ENCODE data around the gene SHISA7. TPM values are rescaled to one million over a fixed set of nuclear protein-coding genes. Genes with fewer than 3 reads are reported as not detected.
"Not testable (repeated sequence)": the region's sequence is repeated elsewhere in the genome, so short reads cannot be mapped to it uniquely, and the experiment has no call there.

Gene SHISA7
- total RNA-seq, 1 experiment from 2014 or later, result not detected

DNA sequence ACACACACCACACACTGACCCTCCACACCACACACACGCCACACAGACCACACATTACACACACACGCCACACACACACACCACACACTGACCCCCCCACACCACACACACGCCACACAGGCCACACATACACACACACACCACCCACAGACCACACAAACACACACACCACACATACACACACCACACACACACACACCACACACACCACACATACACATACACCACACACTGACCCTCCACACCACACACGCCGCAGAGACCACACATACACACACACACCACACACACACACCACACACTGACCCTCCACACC is 5.0 kb upstream of the SHISA7 start:
- DNase-seq (ENCODE audit: low read depth), result not testable (repeated sequence)

DNA sequence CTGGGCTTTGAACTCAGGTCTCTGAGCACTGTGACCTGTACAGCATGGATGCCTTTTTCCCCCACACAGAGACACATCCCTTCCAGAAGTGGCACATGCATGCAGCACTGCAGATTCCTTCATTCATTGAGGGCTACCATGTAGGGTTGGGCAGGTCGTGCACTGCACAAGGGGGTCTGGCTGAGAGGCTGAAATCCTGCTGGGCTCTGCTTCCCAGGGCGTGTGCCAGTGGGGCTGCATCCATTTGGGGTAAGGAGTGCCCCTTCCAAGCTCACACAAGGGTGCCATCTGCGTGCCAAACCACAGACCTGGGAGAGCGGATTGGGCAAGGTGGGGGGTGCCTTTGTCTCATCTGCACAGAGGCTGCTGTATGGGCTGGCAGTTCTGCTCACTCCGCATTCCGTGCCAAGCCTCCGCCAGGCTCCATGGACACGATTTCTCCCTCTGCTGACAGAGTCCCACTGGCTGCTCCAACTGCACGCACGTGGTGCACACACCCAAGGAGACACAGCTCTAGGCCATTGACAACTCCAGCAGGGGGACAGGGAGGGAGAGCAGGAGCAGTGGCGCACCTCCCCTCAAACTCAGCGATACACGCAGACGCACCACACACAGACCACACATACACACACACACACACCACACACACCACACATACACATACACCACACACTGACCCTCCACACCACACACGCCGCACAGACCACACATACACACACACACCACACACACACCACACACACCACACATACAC is 4.5 kb upstream of the SHISA7 start:
- DNase-seq (ENCODE audit: low read depth), result peak; percentile 36

- no peak for DNase-seq (ENCODE audit: low read depth)
Measured at GRCh38 chr19:55446060-55446459, 3.0 kb upstream of the SHISA7 start.

DNA sequence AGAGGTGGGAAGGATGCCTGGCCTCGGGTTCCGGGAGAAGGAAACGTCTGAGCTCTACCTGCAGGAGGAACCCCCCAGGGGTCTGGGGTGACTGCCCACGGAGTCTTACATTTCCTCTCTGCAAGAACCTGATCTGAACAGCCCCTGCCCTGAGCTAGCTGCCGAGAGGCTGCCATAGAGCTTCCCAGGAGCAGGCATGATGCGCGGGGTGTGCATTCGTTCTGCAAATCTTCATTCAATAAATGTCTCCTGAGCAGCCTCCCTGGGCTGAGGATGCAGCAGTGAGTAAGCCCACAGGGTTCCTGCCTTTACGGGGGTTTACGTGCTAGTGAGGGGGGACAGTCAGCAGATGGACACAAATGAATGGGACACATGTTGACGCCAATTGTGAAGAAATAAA is 1.5 kb upstream of the SHISA7 start:
- DNase-seq (ENCODE audit: low read depth), result no peak

DNA sequence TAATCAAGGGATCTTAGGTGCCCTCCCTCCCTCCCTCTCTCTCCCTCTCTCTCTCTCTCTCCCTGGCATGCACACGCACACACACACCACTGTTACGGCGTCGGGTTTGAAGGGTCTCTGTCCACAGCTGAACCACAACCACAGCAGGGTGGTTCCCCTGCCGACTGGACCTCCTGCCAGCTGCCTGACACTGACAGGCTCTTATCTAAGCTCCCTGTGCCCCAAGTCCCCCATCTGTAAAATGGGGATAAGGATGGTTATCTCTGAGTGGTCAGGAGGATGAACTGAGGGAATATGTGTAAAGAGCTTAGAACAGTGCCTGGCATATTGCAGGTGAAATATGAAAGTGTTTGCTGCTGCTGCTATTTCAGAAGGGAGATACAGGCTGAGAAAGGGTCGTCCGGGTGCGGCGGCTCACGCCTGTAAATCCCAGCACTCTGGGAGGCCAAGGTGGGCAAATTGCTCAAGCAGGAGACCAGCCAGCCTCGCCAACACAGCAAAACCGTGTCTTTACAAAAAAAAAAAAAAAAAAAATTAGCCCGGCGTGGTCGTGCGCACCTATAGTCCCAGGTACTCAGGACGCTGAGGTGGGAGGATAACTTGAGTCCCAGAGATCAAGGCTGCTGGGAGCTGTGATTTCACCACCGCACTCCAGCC is 852 bp upstream of the SHISA7 start:
- no peak for DNase-seq (ENCODE audit: low read depth)

GRCh38 chr19:55442372-55442961 is 633 bp downstream of the SHISA7 start:
- no peak for DNase-seq (ENCODE audit: low read depth)

DNA sequence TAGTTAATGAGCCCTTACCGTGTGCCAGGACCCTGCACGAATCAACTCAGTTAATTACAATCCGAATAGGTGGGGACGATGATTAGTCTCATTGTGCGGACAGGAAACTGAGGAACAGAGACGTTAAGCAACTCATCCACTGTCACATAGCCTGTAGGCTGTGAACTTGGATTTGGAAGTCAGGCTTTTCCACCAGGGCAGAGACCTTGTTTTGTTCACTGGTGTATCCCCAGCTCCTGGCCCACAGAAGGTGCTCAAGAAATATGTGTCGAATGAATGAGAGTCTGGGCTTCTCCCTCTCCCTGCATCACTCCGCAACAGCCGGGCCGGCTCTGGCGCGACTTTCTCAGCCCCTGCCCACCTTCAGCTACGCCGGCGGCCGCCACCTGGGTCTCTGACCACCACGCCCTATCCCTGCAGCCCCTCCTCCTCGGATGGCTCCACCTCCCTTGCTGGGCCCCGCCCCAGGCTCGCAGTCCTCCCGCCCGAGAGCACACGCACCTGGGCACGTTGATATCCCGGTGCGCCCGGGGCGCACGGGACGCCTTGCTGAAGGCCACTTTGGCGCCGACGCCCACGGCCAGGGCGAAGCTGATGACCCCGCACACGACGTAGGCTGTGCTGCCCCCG is 1.3 kb downstream of the SHISA7 start:
- no peak for DNase-seq (ENCODE audit: low read depth)

DNA sequence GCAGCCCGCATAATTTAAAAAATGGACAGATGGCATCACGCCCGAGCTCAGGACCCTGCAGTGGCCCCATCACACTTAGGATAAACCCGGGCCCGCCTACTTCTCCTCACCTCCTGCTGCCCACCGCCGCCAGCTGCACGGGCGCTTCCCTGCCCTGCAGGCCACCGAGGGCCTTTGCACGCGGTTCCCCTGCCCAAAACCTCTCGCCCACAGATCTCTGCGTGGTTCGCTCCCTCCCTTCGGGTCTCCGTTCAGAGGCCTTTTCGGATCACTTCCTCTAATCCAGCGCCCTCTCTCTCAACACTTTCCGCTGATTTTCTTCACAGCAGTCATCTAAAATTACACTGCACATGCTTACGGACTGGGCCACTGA is 1.8 kb downstream of the SHISA7 start:
- DNase-seq (ENCODE audit: low read depth), result no peak

- no peak for DNase-seq (ENCODE audit: low read depth)
Measured at GRCh38 chr19:55440411-55441105, 2.5 kb downstream of the SHISA7 start.

DNA sequence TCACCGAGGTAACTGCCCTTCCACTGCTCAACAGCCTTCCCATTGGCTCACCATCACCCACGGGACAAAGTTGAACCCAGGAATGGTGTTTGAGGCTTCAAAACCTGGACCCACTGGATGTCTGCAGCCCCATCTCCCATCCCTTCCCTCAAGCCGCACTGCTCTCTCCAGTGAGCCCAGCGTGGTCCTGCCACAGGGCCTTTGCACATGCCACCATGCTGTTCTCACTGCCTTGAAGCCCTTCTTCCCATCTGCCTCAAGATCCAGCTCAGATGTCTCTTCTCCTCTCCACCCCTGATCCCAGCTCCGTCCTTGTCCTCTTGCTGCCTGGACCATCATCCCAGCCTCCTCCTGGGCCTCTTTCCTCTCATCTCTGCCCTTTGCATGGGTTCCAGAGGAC is 4.0 kb downstream of the SHISA7 start:
- no peak for DNase-seq (ENCODE audit: low read depth)

GRCh38 chr19:55437410-55437809 is 5.7 kb downstream of the SHISA7 start:
- DNase-seq (ENCODE audit: low read depth), result peak; percentile 67

GRCh38 chr19:55436847-55437246 is 6.3 kb downstream of the SHISA7 start:
- no peak for DNase-seq (ENCODE audit: low read depth)

- no peak for DNase-seq (ENCODE audit: low read depth)
Measured at GRCh38 chr19:55435020-55435419, 8.1 kb downstream of the SHISA7 start.

DNA sequence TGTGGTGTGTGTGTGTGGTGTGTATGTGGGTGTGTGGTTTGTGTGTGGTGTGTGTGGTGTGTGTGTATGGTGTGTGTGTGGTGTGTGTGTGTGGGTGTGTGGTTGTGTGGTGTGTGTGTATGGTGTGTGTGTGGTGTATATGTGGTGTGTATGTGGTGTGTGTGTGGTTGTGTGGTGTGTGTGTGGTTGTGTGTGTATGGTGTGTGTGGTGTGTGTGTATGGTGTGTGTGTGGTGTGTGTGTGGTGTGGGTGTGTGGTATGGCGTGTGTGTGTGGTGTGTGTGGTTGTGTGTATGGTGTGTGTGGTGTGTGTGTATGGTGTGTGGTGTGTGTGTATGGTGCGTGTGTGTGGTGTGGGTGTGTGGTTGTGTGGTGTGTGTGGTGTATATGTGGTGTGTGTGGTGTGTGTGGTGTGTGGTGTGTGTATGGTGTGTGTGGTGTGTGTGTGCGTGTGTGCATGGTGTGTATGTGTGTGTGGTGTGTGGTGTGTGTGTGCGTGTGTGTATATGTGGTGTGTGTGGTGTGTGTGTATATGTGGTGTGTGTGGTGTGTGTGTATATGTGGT is 8.7 kb downstream of the SHISA7 start:
- DNase-seq (ENCODE audit: low read depth), result no peak

- DNase-seq (ENCODE audit: low read depth), result no peak
Measured at GRCh38 chr19:55433292-55433691, 9.8 kb downstream of the SHISA7 start.

- DNase-seq (ENCODE audit: low read depth), result no peak
Measured at GRCh38 chr19:55432241-55432959, 10.7 kb downstream of the SHISA7 start.

GRCh38 chr19:55431183-55431582 is 11.9 kb downstream of the SHISA7 start:
- no peak for DNase-seq (ENCODE audit: low read depth)

GRCh38 chr19:55426042-55426441 is 17.1 kb downstream of the SHISA7 start:
- no peak for DNase-seq (ENCODE audit: low read depth)

GRCh38 chr19:55424518-55424917 is 18.6 kb downstream of the SHISA7 start:
- no peak for DNase-seq (ENCODE audit: low read depth)

DNA sequence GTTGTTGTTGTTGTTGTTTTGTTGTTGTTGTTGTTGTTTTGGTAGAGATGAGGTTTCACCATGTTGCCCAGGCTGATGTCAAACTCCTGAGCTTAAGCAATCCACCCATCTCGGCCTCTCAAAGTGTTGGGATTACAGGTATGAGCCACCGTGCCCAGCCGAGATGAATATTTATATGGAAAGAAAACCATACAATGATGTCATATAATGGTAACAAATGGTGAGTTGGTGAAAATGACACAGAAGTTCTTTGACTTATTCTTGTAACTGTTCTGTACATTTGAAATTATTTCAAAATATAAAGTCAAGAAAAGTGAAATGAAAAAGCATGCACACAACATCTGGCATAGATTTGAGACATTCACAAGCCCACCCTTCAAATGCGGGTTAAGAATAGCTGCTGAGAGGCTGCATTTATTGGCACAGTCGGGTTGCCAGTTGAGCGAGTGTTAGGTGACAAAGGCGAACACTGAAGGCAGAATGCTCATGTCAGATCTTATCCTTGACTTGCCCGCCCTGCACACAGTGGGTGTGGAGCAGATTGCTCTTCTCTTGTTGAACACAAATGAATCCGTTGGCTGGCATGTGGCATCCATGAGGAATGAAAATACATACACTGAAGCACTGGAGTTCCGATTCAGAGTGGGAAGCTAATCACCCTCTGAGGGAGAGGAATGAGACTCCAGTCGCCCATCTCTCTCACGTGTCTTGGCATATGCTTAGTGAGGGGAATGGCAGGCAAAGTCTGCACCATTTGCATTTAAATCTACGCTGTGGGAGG is 19.7 kb downstream of the SHISA7 start:
- DNase-seq (ENCODE audit: low read depth), result no peak
